ENCODE results near the gene BCAT1. TPM values are rescaled to one million over a fixed set of nuclear protein-coding genes. Genes with fewer than 3 reads are reported as not detected.
"Not testable (repeated sequence)": the region's sequence is repeated elsewhere in the genome, so short reads cannot be mapped to it uniquely, and the experiment has no call there.

Gene BCAT1
- total RNA-seq, 1 donor from 2014 or later = 2.8 TPM

DNA sequence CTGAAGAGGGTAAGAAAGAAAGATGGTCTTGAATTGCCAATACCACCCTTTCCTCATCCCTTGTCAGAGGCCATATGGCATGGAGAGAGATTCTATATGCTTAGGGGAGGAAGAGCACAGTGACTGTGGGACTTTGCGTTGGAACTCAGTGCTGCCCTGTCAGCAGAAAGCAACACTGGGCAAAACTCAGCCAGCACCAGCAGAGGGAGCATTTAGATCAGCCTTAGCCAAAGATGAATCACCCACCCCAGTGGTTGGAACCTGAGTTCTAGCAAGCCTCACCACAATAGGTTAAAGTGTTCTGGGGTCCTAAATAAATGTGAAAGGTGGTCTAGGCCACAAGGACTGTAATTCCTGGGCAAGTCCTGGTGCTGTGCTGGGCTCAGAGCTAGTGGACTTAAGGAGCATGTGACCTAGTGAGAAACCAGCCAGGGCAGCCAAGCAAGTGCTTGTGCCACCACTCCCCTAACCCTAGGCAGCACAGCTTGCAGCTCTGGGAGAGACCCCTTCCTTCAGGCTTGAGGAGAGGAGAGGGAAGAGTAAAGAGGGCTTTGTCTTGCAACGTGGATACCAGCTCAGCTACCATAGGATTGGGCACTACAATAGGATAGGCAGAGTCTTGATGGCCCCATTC, 11.4 kb upstream of the BCAT1 start:
- no peak for DNase-seq (ENCODE audit: low spot score)
- ATAC-seq = peak; percentile 72

DNA sequence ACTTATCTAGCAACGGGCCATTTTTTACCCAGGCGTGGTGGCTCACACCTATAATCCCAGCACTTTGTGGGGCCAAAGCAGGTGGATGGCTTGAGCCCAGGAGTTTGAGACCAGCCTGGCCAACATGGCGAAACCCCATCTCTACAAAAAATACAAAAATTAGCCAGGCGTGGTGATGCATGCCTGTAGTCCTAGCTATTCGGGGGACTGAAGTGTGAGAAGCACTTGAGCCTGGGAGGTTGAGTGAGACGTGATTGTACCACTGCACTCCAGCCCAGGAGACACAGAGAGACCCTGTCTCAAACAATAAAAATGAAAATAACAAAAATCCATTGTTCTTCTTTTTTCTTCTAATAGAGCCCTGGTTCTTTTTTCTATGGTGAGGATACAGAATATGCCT, 7.5 kb upstream of the BCAT1 start:
- not testable (repeated sequence) for ATAC-seq; DNase-seq (ENCODE audit: low spot score)

DNA sequence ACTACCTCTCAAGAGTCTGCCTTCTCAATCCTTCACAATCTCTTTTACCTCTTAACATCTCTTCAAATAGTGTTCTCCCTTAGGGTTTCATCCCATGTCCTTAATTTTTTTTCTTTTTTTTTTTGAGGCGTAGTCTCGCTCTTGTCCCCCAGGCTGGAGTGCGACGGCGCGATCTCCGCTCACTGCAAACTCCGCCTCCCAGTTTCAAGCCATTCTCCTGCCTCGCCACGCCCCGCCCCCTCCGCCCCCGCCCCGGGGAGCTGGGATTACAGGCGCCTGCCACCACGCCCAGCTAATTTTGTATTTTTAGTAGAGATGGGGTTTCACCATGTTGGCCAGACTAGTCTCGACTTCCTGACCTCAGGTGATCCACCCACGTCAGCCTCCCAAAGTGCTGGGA, 7.0 kb upstream of the BCAT1 start:
- ATAC-seq (no peak), DNase-seq (ENCODE audit: low spot score) (no peak)

DNA sequence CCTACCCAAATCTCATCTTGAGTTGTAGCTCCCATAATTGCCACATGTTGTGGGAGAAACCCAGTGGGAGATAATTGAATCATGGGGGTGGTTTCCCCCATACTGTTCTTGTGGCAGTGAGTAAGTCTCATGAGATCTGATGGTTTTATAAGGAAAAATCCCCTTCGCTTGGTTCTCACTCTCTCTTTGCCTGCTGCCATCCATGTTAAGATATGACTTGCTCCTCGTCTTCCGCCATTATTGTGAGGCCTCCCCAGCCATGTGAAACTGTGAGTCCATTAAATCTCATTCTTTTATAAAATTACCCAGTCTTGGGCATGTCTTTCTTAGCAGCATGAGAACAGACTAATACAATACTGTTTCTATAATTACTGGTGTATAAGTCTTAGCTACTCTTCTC, 6.5 kb upstream of the BCAT1 start:
- ATAC-seq = no peak
- DNase-seq (ENCODE audit: low spot score) = no peak

DNA sequence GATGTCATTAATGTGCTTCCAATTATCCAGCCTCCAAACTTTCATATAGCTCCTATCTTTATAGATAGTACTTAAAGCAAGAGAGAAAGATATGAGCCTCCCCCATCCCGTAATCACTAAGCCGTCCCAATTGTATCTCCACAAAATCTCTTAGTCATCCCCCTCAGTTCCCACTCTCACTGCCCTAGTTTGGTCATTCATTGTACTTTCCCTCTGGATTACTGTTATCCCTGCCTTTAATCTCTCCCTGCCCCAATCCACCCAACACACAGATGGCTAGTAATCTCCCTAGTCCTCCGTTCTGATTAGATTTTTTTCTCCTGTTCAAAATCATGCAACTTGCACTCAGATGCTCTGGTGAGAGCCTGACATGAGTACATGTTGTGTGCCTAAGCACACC, 5.4 kb upstream of the BCAT1 start:
- ATAC-seq (no peak), DNase-seq (ENCODE audit: low spot score) (no peak)

DNA sequence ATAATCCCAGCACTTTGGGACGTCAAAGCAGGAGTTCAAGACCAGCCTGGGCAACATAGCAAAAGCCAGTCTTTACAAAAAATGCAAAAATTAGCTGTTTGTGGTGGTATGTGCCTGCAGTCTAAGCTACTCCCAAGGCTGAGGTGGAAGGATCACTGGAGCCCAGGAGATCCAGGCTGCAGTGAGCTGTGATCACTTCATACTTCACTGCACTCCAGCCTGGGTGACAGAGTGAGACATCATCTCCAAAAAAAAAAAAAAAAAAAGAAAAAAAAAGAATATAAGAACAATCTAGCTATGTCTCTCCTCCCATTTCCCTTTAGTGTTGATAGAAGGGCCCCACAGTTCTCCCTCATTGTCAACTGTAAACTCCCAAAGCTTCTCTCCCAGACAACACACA, 3.5 kb upstream of the BCAT1 start:
- no peak for ATAC-seq
- no peak for DNase-seq (ENCODE audit: low spot score)

DNA sequence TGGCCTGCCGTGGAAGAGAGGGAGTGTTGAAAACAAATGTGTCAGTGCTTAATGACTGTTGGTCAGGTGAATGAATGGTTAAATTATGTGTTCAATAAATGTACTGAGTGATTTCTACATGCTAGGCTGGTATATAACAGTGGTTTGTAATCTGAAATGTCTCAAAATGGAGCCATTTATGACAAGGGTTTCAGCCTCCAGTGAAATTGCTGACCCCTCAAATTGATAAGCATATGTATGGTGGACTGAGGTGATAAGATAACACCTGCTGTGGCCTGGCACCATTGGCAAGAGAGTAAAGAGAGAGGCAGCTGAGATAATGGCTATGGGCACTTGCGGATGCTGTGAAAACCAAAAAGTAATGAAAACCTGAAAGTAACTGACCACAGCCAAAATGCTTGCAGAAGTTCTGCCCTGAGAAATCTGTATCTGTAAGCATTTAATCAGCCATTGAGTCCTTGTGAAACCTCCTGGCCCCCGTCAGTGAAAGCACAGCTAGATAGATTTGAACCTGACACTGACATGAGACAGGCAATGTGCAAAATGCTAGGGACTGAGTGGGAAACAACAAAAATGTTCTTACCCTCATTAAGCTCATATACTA, 1.4 kb upstream of the BCAT1 start:
- no peak for DNase-seq (ENCODE audit: low spot score)
- ATAC-seq = no peak

GRCh38 chr12:24948420-24948756, 513 bp downstream of the BCAT1 start:
- DNase-seq (ENCODE audit: low spot score) = no peak
- ATAC-seq = peak; percentile 74

DNA sequence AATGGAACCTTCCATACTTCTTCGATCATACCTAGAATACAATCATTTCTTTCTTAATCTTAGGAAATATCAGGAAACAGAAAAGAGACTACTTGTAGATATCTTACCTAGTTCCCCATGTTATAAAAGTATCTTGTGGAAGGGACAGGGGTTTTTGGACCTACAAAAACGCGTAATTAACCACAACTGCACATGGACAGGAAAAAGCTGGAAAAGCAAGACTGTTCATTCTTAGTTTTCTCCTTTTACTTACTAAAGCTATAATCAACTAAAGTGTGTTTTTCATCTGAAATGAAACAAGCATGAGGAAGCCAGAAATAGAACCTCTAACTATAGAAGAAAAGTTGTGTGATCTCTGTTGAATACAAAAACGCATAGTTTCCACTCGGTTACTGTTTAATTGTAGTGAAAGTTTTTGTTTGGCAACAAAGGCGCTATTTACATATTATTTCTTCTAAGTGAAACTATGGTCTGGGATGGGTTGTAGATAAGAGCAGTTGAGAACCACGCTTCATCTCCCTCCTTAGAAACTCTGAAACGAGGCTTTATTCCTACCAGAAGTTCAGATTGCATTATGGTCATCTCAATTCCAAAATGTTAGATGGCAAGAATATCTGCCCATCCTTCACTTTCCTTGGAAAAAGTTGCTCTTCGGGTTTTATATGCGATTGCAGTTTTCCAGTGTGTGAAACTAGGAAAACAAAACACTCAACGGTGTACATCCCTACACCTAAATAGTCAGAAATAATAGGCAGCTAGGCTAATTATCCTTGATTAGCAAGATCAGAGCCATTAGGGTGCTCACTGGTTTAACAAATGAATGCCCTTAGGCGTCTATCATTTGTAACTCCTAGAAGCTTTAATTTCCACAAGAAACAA, 1.1 kb downstream of the BCAT1 start:
- DNase-seq (ENCODE audit: low spot score) (no peak), ATAC-seq (no peak)

DNA sequence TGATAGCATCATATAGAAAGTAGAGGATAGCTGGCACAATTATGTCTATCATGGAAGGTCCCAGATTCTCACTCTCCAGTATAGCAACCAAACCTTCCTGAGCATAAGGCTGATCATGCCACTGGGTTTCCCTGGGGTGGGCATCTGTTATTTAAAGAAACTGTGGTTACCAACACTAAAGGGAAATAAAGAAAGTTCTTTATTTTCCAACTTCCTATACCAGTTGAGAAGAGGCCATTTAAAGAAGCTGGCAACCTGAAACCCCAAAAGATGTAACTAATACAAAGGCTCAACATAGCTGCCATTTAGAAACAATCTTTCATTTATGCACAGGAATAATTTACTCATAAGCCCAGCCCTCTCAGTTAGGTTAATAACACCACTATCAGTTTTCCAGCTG, 3.1 kb downstream of the BCAT1 start:
- DNase-seq (ENCODE audit: low spot score) (no peak), ATAC-seq (no peak)

- DNase-seq (ENCODE audit: low spot score) = no peak
- no peak for ATAC-seq
These were observed 3.9 kb downstream of the BCAT1 start for GRCh38 chr12:24945039-24945438.

GRCh38 chr12:24944601-24944975, 4.3 kb downstream of the BCAT1 start:
- DNase-seq (ENCODE audit: low spot score) = no peak
- no peak for ATAC-seq

DNA sequence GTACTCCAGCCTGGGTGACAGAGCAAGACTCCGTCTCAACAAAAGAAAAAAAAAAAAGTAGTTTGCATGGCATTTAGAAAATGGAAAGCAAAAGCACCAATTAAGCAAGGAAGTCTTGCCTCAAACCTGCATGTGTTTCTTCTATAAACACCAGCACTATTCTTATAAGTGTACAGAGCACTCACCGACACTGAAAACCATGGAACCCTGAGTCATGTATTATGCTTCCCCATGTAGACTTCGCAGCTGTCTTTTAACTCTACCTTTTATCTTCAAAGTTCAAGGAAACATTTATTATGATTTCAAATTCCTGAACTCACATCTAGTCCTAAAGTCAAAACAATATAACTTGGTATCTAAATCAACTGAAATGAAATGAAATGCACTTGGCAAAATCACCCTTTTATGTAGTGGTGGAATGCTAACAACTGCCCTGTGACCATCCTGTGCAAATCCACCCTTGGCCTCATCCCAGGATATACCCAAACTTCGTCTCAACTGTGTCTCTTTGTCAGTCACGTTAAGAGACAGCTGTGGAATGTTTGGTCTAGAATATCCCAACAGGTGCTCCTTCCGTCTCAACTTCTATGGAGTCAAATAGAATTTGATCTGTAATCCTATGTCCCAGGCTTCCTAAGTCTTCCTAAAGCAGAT, 4.8 kb downstream of the BCAT1 start:
- no peak for DNase-seq (ENCODE audit: low spot score)
- ATAC-seq = no peak

DNA sequence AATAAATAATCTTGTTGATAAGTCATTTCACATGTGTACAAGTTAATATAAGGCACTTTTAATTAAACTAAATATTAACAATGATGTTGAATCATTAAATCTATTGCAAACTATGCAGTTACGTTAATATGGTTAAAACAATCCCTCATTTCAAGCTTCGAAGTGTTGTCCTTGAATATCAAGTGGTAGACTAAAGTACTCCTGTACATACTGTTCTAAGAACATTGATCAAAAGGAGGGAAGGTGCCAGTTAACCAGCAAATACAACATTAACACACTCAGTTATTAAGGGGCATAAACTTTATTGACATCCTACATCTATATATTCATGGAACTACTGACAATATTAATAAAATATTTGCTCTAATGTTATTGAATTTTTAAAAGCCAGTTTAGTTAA, 8.7 kb downstream of the BCAT1 start:
- no peak for ATAC-seq
- DNase-seq (ENCODE audit: low spot score) = no peak

DNA sequence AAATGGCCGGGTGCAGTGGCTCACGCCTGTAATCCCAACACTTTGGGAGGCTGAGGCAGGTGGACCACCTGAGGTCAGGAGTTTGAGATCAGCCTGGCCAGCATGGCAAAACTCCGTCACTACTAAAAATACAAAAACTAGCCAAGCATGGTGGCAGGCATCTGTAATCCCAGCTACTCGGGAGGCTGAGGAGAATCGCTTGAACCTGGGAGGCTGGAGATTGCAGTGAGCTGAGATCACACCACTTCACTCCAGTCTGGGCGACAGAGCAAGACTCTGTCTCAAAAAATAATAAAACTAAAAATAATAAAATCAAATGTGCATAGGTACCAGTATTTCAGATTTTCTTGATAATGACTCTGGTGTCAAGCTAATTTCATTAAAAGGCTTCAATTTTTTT, 9.3 kb downstream of the BCAT1 start:
- not testable (repeated sequence) for DNase-seq (ENCODE audit: low spot score)

DNA sequence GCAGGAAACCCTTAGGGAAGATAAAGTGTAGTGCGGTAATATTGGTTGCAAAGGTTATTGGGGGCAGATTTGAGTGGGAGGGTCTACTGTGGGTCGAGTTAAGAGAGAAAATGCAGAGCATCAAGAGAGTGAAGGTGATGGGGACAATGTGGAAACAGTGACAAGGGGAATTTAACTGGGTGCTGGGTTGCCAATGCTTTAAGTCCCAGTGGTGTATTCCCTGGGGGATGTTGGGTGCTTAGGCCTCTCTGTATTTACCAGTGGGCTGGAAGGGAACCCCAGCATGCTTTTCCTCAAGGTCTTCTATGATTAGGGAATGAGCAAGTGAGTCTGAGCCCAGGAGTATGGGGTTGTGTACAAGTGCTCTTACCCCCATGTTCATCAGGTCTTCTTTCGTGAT, 10.6 kb downstream of the BCAT1 start:
- DNase-seq (ENCODE audit: low spot score) (no peak), ATAC-seq (no peak)

More for the DNA sequence above, 9.3 kb downstream of the BCAT1 start:
- ATAC-seq = not testable (repeated sequence)

- ATAC-seq (no peak), DNase-seq (ENCODE audit: low spot score) (no peak)
These were observed 11.2 kb downstream of the BCAT1 start for GRCh38 chr12:24937553-24938244.

GRCh38 chr12:24933694-24934407, 15.1 kb downstream of the BCAT1 start:
- ATAC-seq (no peak), DNase-seq (ENCODE audit: low spot score) (no peak)

GRCh38 chr12:24931666-24932405, 17.1 kb downstream of the BCAT1 start:
- DNase-seq (ENCODE audit: low spot score) (no peak), ATAC-seq (peak; percentile 12)

- ATAC-seq (no peak), DNase-seq (ENCODE audit: low spot score) (no peak)
These were observed 18.9 kb downstream of the BCAT1 start for GRCh38 chr12:24929953-24930352.
